B cell (primary cell): ENCODE data around the gene APOL2. TPM values are rescaled to one million over a fixed set of nuclear protein-coding genes. Genes with fewer than 3 reads are reported as not detected.

ENCODE experiments used
- ATAC-seq: fragments of 200-7000 bp; cut with Tn5 transposase; one replicate; pipeline ENCODE4 v1.10.0; 2021; ENCODE audit warnings: low read depth, mild to moderate bottlenecking, moderate number of reproducible peaks, moderate library complexity
- CTCF ChIA-PET: fragments of 350-600 bp; sonication (Branson Sonifier 250); formaldehyde crosslinking; loops from one replicate; lab custom pipeline; 2021; ENCODE audit warnings: antibody characterized with exemption, inconsistent platforms; lab: Charles Lee
- POLR2A ChIA-PET: fragments of 350-600 bp; sonication (Branson Sonifier 250); formaldehyde crosslinking; loops from one replicate; lab custom pipeline; 2021; ENCODE audit warnings: antibody characterized with exemption; lab: Charles Lee
- DNase-seq: peaks from one replicate; pipeline ENCODE4 v3.0.0; 2013
- H2AFZ ChIP-seq: 2 replicates; pipeline ENCODE4 v1.6.1; 2012; ENCODE audit warnings: mild to moderate bottlenecking, low read depth, low read length; ENCODE audit not compliant: insufficient read depth, poor library complexity, severe bottlenecking
- H3K27ac ChIP-seq, 2 donors: 1 replicate in 1 of 2; 2 replicates in 1 of 2; pipeline ENCODE4 v1.5.1; 2012 to 2013; ENCODE audit warnings: low read length in 2 of 2, mild to moderate bottlenecking in 2 of 2, moderate library complexity in 1 of 2
- H3K27me3 ChIP-seq, 4 experiments: fragments of 200-600 bp in 1 of 4; sonication (generic) in 1 of 4; replicated peaks in 1 of 4; 1 replicate in 2 of 4; 2 replicates in 2 of 4; pipeline versions ENCODE4 v1.6.1 to v1.7.0; 2013 to 2016; ENCODE audit warnings: low read length in 3 of 4, mild to moderate bottlenecking in 2 of 4, mixed read lengths in 1 of 4, moderate library complexity in 1 of 4; ENCODE audit not compliant: insufficient read depth in 4 of 4, control insufficient read depth in 3 of 4; ENCODE audit errors: control extremely low read depth in 1 of 4
- H3K36me3 ChIP-seq, 2 experiments: replicated peaks in 1 of 2; 1 replicate in 1 of 2; 2 replicates in 1 of 2; pipeline versions ENCODE4 v1.6.1 to v1.7.1; 2013; ENCODE audit warnings: low read length in 1 of 2; ENCODE audit not compliant: insufficient read depth in 2 of 2, control insufficient read depth in 1 of 2; ENCODE audit errors: control extremely low read depth in 1 of 2, extremely low read depth in 1 of 2
- H3K4me1 ChIP-seq, 2 donors: fragments of 200-600 bp in 1 of 2; sonication (generic) in 1 of 2; 1 replicate in 1 of 2; 2 replicates in 1 of 2; pipeline versions ENCODE4 v1.5.1 to v1.6.1; 2013 to 2017; ENCODE audit warnings: low read length in 2 of 2; ENCODE audit not compliant: control insufficient read depth in 2 of 2, insufficient read depth in 2 of 2
- H3K4me2 ChIP-seq: replicated peaks from 2 replicates; pipeline ENCODE3; 2012; ENCODE audit warnings: mild to moderate bottlenecking, low read depth, low read length; ENCODE audit not compliant: poor library complexity, severe bottlenecking
- H3K4me3 ChIP-seq, 5 experiments: fragments of 200-600 bp in 1 of 5; sonication (generic) in 1 of 5; 1 replicate in 3 of 5; 2 replicates in 2 of 5; pipeline versions ENCODE4 v1.5.1 to v1.7.0; 2011 to 2016; ENCODE audit warnings: low read length in 4 of 5, mild to moderate bottlenecking in 4 of 5, low read depth in 2 of 5, control low read depth in 1 of 5, moderate library complexity in 1 of 5; ENCODE audit not compliant: insufficient read depth in 1 of 5; ENCODE audit errors: control extremely low read depth in 1 of 5, extremely low read depth in 1 of 5
- H3K79me2 ChIP-seq: fragments of 200-600 bp; sonication (generic); one replicate; pipeline ENCODE4 v1.6.0; 2016; ENCODE audit warnings: low read length; ENCODE audit not compliant: control insufficient read depth, insufficient read depth
- H3K9ac ChIP-seq: fragments of 200-600 bp; sonication (generic); 2 replicates; pipeline ENCODE4 v1.6.1; 2017; ENCODE audit warnings: mild to moderate bottlenecking, low read length, moderate library complexity
- H3K9me3 ChIP-seq, 3 donors: one replicate each; pipeline versions ENCODE4 v1.6.1 to v1.7.1; 2013; ENCODE audit warnings: low read length in 2 of 3; ENCODE audit not compliant: control insufficient read depth in 2 of 3, insufficient read depth in 1 of 3; ENCODE audit errors: control extremely low read depth in 1 of 3
- H4K20me1 ChIP-seq: 2 replicates; pipeline ENCODE4 v1.6.0; 2012; ENCODE audit warnings: mild to moderate bottlenecking, low read length; ENCODE audit not compliant: insufficient read depth, control insufficient read depth, poor library complexity, severe bottlenecking
- H3K27ac Mint-ChIP-seq: one replicate; pipeline ENCODE4 v1.8.0; 2021; ENCODE audit warnings: mixed read lengths
- H3K27me3 Mint-ChIP-seq: one replicate; pipeline ENCODE4 v1.8.0; 2021; ENCODE audit warnings: mixed read lengths
- H3K4me1 Mint-ChIP-seq: one replicate; pipeline ENCODE4 v1.8.0; 2021; ENCODE audit warnings: mixed read lengths
- H3K4me3 Mint-ChIP-seq: one replicate; pipeline ENCODE4 v1.8.0; 2021; ENCODE audit warnings: mixed read lengths
- H3K9me3 Mint-ChIP-seq: one replicate; pipeline ENCODE4 v1.8.0; 2022; ENCODE audit warnings: mixed read lengths; ENCODE audit not compliant: insufficient read depth
- EZH2 ChIP-seq: IDR thresholded peaks from 2 replicates; pipeline ENCODE4 v1.6.1; 2012; ENCODE audit warnings: borderline replicate concordance, low read depth, mild to moderate bottlenecking, moderate library complexity, low read length; ENCODE audit not compliant: insufficient read depth, poor library complexity, severe bottlenecking
- WGBS: methylation state at CpG from one replicate; pipeline ENCODE4 v1.1.5; 2013; ENCODE audit warnings: missing lambda C conversion rate; ENCODE audit not compliant: insufficient coverage; 5-methylcytosine and 5-hydroxymethylcytosine counted together
- intact Hi-C: fragments of 100-400 bp; cut with micrococcal nuclease; formaldehyde crosslinking; loops from one replicate; pipeline ENCODE4 v1.10.0; 2022
- polyA plus RNA-seq: library from polyadenylated mRNA; depleted of rRNA; stranded (reverse); fragments of >200 nt; gene quantifications from 2 replicates; pipeline ENCODE4 v1.2.3, GENCODE V29; 2012
- total RNA-seq, 2 donors: library from RNA; stranded (reverse); fragments of 120-200 nt in 1 of 2; gene quantifications; 1 replicate in 1 of 2; 2 replicates in 1 of 2; pipeline versions ENCODE4 v1.2.3 to v1.2.4, GENCODE V29; 2013 to 2022
- TF ChIP-seq, protein P1 (sequence below): fragments of 200-600 bp; IDR thresholded peaks from one replicate; pipeline ENCODE4 v1.8.0; 2022; ENCODE audit warnings: antibody characterized with exemption, mild to moderate bottlenecking

The APOL2 gene
- total and polyA plus RNA-seq, 2 donors (not counting 1 experiment from before 2014, with no cell fraction given), result 29.4 to 60.6 TPM

GRCh38 chr22:36282328-36282831 lies 43.1 kb upstream of the APOL2 start:
- intact Hi-C loops, result no loop called here
- H3K36me3 ChIP-seq, result peaks cover 11 to 69% of the 10 kb centered on the region in 2 experiments
- TF ChIP-seq EZH2, result no peak
- TF ChIP-seq, protein P1, sequence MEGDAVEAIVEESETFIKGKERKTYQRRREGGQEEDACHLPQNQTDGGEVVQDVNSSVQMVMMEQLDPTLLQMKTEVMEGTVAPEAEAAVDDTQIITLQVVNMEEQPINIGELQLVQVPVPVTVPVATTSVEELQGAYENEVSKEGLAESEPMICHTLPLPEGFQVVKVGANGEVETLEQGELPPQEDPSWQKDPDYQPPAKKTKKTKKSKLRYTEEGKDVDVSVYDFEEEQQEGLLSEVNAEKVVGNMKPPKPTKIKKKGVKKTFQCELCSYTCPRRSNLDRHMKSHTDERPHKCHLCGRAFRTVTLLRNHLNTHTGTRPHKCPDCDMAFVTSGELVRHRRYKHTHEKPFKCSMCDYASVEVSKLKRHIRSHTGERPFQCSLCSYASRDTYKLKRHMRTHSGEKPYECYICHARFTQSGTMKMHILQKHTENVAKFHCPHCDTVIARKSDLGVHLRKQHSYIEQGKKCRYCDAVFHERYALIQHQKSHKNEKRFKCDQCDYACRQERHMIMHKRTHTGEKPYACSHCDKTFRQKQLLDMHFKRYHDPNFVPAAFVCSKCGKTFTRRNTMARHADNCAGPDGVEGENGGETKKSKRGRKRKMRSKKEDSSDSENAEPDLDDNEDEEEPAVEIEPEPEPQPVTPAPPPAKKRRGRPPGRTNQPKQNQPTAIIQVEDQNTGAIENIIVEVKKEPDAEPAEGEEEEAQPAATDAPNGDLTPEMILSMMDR, result no peak
- H3K79me2 ChIP-seq, result no peaks in the 10 kb centered on the region
- H3K9me3 Mint-ChIP-seq, result no peaks in the 10 kb centered on the region
- no peak overlapping the region for H3K4me3 ChIP-seq
- H3K9me3 ChIP-seq, result no peaks in the 10 kb centered on the region
- ATAC-seq (no peak), DNase-seq (no peak)
- no peak overlapping the region for H3K27ac Mint-ChIP-seq
- peaks cover 12% of the 10 kb centered on the region for H3K4me1 Mint-ChIP-seq
- no peak overlapping the region for H3K4me3 Mint-ChIP-seq
- ChIA-PET POLR2A (no interaction called here), CTCF (interaction anchor here (0.7 kb wide), 1 partner anchor 62 kb away, joined by 3 read pairs; no protein-coding TSS in a partner anchor)
- peaks cover 7 to 11% of the 10 kb centered on the region in 2 donors for H3K4me1 ChIP-seq
- H3K27me3 Mint-ChIP-seq, result no peaks in the 10 kb centered on the region
- H3K27ac ChIP-seq, result no peak overlapping the region
- WGBS, result 97% methylated on average over 21 of the region's 24 CpGs
- H4K20me1 ChIP-seq, result peaks cover 50% of the 10 kb centered on the region
- no peaks in the 10 kb centered on the region for H3K27me3 ChIP-seq
- no peak overlapping the region for H3K4me2 ChIP-seq
- H2AFZ ChIP-seq, result no peak overlapping the region
- H3K9ac ChIP-seq, result no peak overlapping the region

GRCh38 chr22:36281781-36282327 lies 42.5 kb upstream of the APOL2 start:
- CTCF ChIA-PET, result interaction anchor here (0.7 to 2.0 kb wide), 5 partner anchors 16 to 205 kb away, joined by 3 to 7 read pairs (median 4); no protein-coding TSS in a partner anchor
- POLR2A ChIA-PET, result no interaction called here
- 93% methylated on average over 10 of the region's 14 CpGs for WGBS

More at GRCh38 chr22:36281781-36282327, 42.5 kb upstream of the APOL2 start:
- no peaks in the 10 kb centered on the region for H3K9me3 ChIP-seq
- H3K27me3 ChIP-seq, result no peaks in the 10 kb centered on the region
- H3K27me3 Mint-ChIP-seq, result no peaks in the 10 kb centered on the region
- intact Hi-C loops, result no loop called here
- no peak overlapping the region for H2AFZ ChIP-seq
- peaks cover 11 to 64% of the 10 kb centered on the region in 2 experiments for H3K36me3 ChIP-seq
- H3K79me2 ChIP-seq, result no peaks in the 10 kb centered on the region
- H3K4me2 ChIP-seq, result no peak overlapping the region
- no peak overlapping the region for H3K4me3 Mint-ChIP-seq
- peaks cover 47% of the 10 kb centered on the region for H4K20me1 ChIP-seq
- H3K4me1 Mint-ChIP-seq, result peaks cover 14% of the 10 kb centered on the region
- TF ChIP-seq, protein P1, result no peak
- no peak for TF ChIP-seq EZH2
- ATAC-seq, result no peak
- no peak overlapping the region for H3K9ac ChIP-seq
- peak; percentile 17 for DNase-seq
- H3K4me1 ChIP-seq, result peaks cover 9 to 13% of the 10 kb centered on the region in 2 donors
- no peak overlapping the region for H3K27ac Mint-ChIP-seq
- H3K27ac ChIP-seq, result no peak overlapping the region
- no peak overlapping the region for H3K4me3 ChIP-seq
- H3K9me3 Mint-ChIP-seq, result no peaks in the 10 kb centered on the region
